DMS114 treated with DMSO at 0.1 percent for 48 hours (cell line): Measurements from ENCODE around the gene TAF11L9.
"Not testable (repeated sequence)": the region's sequence is repeated elsewhere in the genome, so short reads cannot be mapped to it uniquely, and the experiment has no call there.

Experiments
- DNase-seq: peaks from one replicate; lab custom pipeline; 2025; ENCODE audit not compliant: unreplicated experiment; lab: John Stamatoyannopoulos, UW

TAF11L9 gene

DNA sequence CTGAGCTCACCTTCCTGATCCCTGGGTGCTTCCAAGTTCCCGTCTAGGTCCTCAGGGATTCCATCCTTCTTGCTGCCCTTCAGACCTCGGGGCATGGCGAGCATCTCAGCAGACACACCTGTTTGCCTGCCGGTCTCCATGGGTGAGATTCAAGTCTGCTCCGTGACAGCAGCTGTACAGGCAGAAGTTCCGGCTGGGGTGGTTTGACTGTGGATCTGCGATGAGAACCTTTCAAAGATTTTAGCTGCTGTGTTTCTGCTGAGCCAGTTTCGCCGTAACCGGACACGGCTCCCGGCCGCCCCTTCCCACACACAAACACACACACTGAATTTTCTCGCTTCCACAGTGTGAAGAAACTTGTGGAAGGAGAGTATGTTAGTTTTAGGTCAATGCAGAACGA lies at the start of gene TAF11L9:
Gene TAF11L9, minus strand, starts transcription at position 140 of the 400 bp plus-strand sequence.
- DNase-seq = not testable (repeated sequence)

DNA sequence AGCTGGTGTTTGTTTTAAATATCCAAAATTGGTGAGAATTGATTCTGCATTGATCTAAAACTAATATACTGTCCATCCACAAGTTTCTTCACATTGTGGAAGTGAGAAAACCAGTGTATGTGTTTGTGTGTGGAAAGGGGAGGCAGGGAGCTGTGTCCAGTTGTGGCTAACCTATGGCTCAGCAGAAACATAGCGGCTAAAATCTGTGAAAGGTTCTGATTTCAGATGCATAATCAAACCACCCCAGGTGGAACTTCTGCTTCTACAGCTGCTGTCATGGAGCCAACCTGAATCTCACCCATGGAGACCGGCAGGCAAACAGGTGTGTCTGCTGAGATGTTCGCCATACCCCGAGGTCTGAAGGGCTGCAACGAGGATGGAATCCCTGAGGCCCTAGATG lies 40.0 kb upstream of the TAF11L9 start, which contains the start of gene TAF11L14:
Gene TAF11L14, plus strand, starts transcription at position 301 of the 400 bp plus-strand sequence.
- DNase-seq = no peak

DNA sequence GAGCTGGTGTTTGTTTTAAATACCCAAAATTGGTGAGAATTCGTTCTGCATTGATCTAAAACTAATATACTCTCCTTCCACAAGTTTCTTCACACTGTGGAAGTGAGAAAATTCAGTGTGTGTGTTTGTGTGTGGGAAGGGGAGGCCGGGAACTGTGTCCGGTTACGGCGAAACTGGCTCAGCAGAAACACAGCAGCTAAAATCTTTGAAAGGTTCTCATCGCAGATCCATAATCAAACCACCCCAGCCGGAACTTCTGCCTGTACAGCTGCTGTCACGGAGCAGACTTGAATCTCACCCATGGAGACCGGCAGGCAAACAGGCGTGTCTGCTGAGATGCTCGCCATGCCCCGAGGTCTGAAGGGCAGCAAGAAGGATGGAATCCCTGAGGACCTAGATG lies 37.6 kb upstream of the TAF11L9 start, which contains the start of gene TAF11L13:
Gene TAF11L13, plus strand, starts transcription at position 301 of the 400 bp plus-strand sequence.
- DNase-seq = not testable (repeated sequence)

DNA sequence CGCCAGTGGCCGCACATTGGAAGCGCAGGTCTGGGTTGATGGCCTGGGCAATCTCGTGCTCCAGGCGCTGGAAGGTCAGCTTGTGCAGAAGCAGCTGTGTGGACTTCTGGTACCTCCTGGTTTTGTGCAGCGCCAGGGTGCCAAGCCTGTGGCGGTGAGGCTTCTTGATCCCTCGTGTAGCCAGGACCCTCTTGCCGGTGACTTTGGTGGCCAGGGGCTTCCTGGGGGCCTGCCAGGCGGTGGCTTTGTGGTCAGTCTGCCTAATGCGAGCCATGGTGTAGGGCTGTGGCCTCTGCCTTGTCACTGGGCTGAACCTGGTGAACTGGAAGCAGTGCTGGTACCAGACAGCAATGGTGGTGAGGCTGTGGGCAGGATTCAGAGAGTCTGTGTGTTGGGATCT lies 31.5 kb upstream of the TAF11L9 start:
- DNase-seq = no peak

DNA sequence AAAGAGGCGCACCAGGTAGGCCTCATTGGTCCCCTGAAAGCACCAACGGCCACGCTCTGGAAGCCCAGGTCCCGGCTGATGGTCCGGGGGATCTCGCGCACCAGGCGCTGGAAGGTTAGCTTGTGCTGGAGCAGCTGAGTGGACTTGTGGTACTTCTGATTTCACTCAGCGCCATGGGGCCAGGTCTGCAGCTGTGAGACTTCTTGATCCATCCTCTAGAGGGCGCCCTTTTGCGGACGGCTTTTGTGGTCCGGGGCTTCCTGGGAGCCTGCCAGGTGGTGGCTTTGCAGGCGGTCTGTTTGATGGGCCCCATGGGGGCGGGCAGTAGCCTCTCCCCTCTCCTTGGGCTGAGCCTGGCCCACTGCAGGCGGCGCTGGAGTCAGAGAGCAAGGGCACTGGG lies 26.4 kb upstream of the TAF11L9 start:
- no peak for DNase-seq

DNA sequence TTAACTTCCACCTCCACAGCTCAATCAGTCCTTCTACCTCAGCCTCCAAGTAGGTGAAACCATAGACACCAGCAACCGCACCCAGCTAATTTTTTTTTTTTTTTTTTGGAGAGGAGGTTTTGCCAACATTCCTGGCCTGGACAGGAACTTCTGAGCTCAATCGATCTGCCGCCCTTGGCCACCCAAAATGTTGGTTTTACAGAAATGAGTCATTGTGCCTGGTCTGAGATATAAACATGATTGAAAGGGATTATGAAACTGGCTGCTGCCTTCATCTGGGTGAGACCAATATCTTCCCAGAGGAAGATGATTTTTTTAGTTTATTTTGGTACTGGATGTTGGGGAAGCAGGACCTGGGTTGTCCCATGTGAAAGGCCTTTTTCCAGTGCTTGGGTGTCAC lies 25.2 kb upstream of the TAF11L9 start:
- no peak for DNase-seq

DNA sequence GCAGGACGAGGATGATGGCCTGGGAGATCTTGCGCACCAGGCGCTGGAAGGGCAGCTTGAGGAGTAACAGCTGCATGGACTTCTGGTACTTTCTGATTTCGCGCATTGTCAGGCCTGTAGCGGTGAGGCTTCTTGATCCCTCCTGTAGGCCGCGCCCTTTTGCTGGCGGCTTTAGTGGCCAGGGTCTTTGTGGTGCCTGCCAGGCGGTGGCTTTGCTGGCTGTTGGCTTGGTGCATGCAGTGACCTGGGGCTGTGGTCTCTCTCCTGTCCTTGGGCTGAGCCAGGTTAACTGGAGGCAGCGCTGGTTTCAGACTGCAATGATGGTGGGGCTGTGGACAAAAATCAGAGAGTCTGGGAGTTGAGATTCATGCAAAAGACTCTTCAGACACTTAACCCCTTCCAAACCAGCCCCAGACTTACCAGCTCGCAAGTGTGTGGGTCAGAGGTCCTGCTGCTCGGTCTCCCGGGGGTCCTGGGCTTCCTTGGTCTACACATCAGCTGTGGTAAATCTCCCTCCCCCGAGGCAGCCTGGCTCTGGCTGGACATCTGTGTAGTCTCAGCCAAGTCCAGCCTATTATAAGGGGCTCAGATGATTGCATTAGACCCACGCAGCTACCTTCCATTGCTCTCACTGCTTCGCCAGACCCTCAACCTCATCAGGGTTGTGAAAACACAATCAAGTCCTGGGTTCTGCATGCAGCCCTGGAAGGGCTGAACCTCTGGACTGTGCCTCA lies 20.8 kb upstream of the TAF11L9 start:
- no peak for DNase-seq

DNA sequence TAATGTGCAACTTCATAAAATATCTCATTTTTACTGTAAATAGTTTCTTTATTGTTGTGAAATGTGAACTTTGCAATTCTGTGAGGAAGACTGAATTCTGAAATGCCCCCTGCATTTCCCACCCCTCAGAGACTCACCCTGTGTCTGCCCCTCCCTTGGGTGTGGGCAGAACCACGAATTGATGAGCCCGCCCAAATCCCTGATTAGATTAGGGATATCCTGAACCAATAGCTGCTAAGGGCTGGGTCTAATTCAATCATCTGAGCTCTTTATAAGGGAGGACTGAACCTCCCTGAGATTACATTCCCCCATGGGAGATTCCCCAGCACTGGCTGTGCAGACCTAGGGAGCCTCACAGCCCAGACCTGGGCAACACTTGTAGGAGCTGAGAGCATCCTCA lies 15.9 kb upstream of the TAF11L9 start, which contains the start of gene TAF11L12:
Gene TAF11L12, plus strand, starts transcription at position 301 of the 400 bp plus-strand sequence.
- DNase-seq = not testable (repeated sequence)

DNA sequence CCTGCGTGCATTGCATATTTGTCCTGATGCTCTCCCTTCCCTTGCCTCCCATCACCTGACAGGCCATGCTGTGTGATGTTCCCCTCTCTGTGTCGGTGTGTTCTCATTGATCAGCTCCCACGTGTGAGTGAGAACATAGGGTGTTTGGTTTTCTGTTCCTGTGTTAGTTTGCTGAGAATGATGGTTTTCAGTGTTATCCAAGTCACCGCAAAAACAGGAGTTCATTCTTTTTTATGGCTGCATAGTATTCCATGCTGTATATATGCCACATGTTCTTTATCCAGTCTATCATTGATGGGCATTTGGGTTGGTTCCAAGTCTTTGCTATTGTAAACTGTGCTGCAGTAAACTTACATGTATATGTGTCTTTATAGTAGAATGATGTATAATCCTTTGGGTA lies 13.3 kb upstream of the TAF11L9 start:
- DNase-seq = not testable (repeated sequence)

DNA sequence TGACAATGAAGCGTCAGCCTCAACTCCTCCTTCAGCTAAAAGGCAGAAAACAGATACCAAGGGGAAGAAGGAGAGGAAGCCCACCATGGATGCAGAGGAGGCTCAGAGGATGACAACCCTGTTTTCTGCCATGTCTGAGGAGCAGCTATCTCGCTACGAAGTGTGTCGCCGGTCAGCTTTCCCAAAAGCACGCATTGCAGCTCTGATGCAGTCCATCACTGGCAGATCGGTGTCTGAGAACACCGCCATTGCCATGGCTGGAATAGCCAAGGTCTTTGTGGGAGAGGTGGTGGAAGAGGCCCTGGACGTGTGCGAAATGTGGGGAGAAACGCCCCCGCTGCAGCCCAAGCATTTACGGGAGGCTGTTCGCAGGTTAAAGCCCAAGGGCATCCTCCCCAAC lies 10.8 kb upstream of the TAF11L9 start:
- DNase-seq = no peak

DNA sequence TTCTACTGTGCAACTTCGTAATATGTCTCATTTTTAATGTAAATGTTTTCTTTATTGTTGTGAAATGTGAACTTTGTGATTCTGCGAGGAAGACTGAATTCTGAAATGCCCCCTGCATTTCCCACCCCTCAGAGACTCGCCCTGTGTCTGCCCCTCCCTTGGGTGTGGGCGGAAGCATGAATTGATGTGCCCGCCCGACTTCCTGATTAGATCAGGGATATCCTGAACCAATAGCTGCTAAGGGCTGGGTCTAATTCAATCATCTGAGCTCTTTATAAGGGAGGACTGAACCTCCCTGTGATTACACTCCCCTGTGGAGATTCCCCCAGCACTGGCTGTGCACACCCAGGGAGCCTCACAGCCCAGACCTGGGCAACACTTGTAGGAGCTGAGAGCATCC lies 9.7 kb upstream of the TAF11L9 start, which contains the start of gene TAF11L11:
Gene TAF11L11, plus strand, starts transcription at position 304 of the 400 bp plus-strand sequence.
- DNase-seq = not testable (repeated sequence)

DNA sequence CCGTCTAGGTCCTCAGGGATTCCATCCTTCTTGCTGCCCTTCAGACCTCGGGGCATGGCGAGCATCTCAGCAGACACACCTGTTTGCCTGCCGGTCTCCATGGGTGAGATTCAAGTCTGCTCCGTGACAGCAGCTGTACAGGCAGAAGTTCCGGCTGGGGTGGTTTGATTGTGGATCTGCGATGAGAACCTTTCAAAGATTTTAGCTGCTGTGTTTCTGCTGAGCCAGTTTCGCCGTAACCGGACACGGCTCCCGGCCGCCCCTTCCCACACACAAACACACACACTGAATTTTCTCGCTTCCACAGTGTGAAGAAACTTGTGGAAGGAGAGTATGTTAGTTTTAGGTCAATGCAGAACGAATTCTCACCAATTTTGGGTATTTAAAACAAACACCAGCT lies 3.5 kb upstream of the TAF11L9 start, which contains the start of gene TAF11L10:
Gene TAF11L10, minus strand, starts transcription at position 101 of the 400 bp plus-strand sequence.
- DNase-seq = not testable (repeated sequence)

DNA sequence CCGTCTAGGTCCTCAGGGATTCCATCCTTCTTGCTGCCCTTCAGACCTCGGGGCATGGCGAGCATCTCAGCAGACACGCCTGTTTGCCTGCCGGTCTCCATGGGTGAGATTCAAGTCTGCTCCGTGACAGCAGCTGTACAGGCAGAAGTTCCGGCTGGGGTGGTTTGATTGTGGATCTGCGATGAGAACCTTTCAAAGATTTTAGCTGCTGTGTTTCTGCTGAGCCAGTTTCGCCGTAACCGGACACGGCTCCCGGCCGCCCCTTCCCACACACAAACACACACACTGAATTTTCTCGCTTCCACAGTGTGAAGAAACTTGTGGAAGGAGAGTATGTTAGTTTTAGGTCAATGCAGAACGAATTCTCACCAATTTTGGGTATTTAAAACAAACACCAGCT lies 3.3 kb downstream of the TAF11L9 start, which contains the start of gene TAF11L8:
Gene TAF11L8, minus strand, starts transcription at position 101 of the 400 bp plus-strand sequence.
- DNase-seq = not testable (repeated sequence)

DNA sequence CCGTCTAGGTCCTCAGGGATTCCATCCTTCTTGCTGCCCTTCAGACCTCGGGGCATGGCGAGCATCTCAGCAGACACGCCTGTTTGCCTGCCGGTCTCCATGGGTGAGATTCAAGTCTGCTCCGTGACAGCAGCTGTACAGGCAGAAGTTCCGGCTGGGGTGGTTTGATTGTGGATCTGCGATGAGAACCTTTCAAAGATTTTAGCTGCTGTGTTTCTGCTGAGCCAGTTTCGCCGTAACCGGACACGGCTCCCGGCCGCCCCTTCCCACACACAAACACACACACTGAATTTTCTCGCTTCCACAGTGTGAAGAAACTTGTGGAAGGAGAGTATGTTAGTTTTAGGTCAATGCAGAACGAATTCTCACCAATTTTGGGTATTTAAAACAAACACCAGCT lies 8.5 kb downstream of the TAF11L9 start, which contains the start of gene TAF11L7:
Gene TAF11L7, minus strand, starts transcription at position 101 of the 400 bp plus-strand sequence.
- DNase-seq = not testable (repeated sequence)
